ENCODE measurements around the gene TMEM184B. TPM values are rescaled to one million over a fixed set of nuclear protein-coding genes. Genes with fewer than 3 reads are reported as not detected.

The TMEM184B gene
- total and polyA plus RNA-seq, 2 of the 8 experiments (the other 6 are each of a cell fraction or from before 2014, with no cell fraction given) = 41.6 to 81.0 TPM

- Histone ChIP-seq H3K23me2 (ENCODE audit: low read depth, low read length) (no peaks in the 10 kb centered on the region), H3K14ac (ENCODE audit: insufficient read length) (no peak overlapping the region), H4K20me1 (replicated peaks in 1 of 2; ENCODE audit: control insufficient read depth in 1 of 2, insufficient read depth in 2 of 2, low read length in 2 of 2) (peaks cover 19 to 41% of the 10 kb centered on the region in 2 experiments), H4K8ac (ENCODE audit: extremely low read depth, insufficient read depth, low read length) (no peak overlapping the region), H3K4me1 (replicated peaks in 1 of 4; ENCODE audit: control insufficient read depth in 3 of 4, insufficient read depth in 4 of 4, low read length in 3 of 4) (peaks cover 0 to 1% (median 0%) of the 10 kb centered on the region in 4 experiments; a peak in 3 of 7 replicates), H3K4ac (replicated peaks; ENCODE audit: insufficient read length, low read depth, low read length) (no peak overlapping the region), H4K5ac (ENCODE audit: insufficient read length, low read depth, low read length) (no peak overlapping the region), H2AFZ (ENCODE audit: low read length) (no peak overlapping the region), H2BK20ac (ENCODE audit: low read length) (no peak overlapping the region), H3K27ac (ENCODE audit: low read depth, low read length) (no peak overlapping the region), H3K27me3 (replicated peaks in 1 of 4; ENCODE audit: control insufficient read depth in 3 of 4, extremely low read depth in 1 of 4, insufficient read depth in 3 of 4, low read length in 3 of 4) (no peaks in the 10 kb centered on the region), H3K9me3 (ENCODE audit: insufficient read depth in 2 of 2, low read depth in 1 of 2, low read length in 1 of 2) (no peaks in the 10 kb centered on the region), H2BK120ac (replicated peaks; ENCODE audit: low read depth, low read length) (no peak overlapping the region), H3K56ac (replicated peaks; ENCODE audit: insufficient read length, low read depth, low read length) (no peak overlapping the region), H2AK5ac (ENCODE audit: low read depth, low read length) (no peak overlapping the region), H3K36me3 (ENCODE audit: control insufficient read depth in 2 of 4, insufficient read depth in 4 of 4, low read length in 3 of 4) (peaks cover 43 to 67% (median 54%) of the 10 kb centered on the region in 4 experiments), H3K4me3 (ENCODE audit: extremely low read depth in 1 of 4, insufficient read depth in 2 of 4, low read depth in 3 of 4, low read length in 4 of 4) (no peak overlapping the region), H2BK15ac (ENCODE audit: low read length) (no peak overlapping the region), H3K23ac (ENCODE audit: insufficient read length) (no peak overlapping the region), H3K79me2 (ENCODE audit: control insufficient read depth in 1 of 2, insufficient read depth in 2 of 2, low read length in 2 of 2) (peaks cover 0 to 7% of the 10 kb centered on the region in 2 experiments; a peak in 1 of 4 replicates), H3K9ac (replicated peaks in 1 of 4; ENCODE audit: extremely low read depth in 1 of 4, low read depth in 3 of 4, low read length in 3 of 4) (no peak overlapping the region), H2BK12ac (ENCODE audit: low read depth, low read length) (no peak overlapping the region), H3K18ac (ENCODE audit: extremely low read depth, low read length) (no peak overlapping the region), H3K4me2 (ENCODE audit: insufficient read depth in 1 of 2, low read depth in 2 of 2, low read length in 2 of 2) (no peak overlapping the region), H2BK5ac (ENCODE audit: low read depth, low read length) (no peak overlapping the region), H4K91ac (replicated peaks; ENCODE audit: insufficient read length, low read length) (no peak overlapping the region), H3K79me1 (ENCODE audit: low read depth, low read length) (peaks cover 5% of the 10 kb centered on the region; the same call in 1 of the 2 replicates)
- no peak for FAIRE-seq
- ChIA-PET CTCF (ENCODE audit: partially characterized antibody) (interaction anchor here (0.8 to 1.4 kb wide), 4 partner anchors 8 to 27 kb away, joined by 3 to 6 read pairs (median 4); no protein-coding TSS in a partner anchor), POLR2A (ENCODE audit: partially characterized antibody) (interaction anchor here (1.1 to 10.6 kb wide), 8 partner anchors 9 to 44 kb away, joined by 3 to 81 read pairs (median 4); partner anchors contain the start of gene TMEM184B)
- DNase-seq (ENCODE audit: low read depth in 1 of 2, low spot score in 2 of 2) = no peak
- WGBS, 2 experiments (ENCODE audit: extremely low coverage in 1 of 2, insufficient coverage in 1 of 2, insufficient read length in 1 of 2, insufficient replicate concordance in 2 of 2, low coverage in 1 of 2, low lambda C conversion rate in 2 of 2, missing lambda C conversion rate in 1 of 2) = 92% methylated on average over 6 of the region's 9 CpGs; no CpG with 5 or more reads in 1 of the 2 experiments
- TF ChIP-seq, protein P1, sequence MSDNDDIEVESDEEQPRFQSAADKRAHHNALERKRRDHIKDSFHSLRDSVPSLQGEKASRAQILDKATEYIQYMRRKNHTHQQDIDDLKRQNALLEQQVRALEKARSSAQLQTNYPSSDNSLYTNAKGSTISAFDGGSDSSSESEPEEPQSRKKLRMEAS (IDR thresholded peaks at IDR 0.05) = no peak
- TF ChIP-seq, protein P2, sequence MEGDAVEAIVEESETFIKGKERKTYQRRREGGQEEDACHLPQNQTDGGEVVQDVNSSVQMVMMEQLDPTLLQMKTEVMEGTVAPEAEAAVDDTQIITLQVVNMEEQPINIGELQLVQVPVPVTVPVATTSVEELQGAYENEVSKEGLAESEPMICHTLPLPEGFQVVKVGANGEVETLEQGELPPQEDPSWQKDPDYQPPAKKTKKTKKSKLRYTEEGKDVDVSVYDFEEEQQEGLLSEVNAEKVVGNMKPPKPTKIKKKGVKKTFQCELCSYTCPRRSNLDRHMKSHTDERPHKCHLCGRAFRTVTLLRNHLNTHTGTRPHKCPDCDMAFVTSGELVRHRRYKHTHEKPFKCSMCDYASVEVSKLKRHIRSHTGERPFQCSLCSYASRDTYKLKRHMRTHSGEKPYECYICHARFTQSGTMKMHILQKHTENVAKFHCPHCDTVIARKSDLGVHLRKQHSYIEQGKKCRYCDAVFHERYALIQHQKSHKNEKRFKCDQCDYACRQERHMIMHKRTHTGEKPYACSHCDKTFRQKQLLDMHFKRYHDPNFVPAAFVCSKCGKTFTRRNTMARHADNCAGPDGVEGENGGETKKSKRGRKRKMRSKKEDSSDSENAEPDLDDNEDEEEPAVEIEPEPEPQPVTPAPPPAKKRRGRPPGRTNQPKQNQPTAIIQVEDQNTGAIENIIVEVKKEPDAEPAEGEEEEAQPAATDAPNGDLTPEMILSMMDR (IDR thresholded peaks at IDR 0.05; ENCODE audit: control extremely low read depth in 1 of 3, insufficient read depth in 1 of 3, low read depth in 1 of 3, low read length in 3 of 3) = no peak
- TF ChIP-seq TCF12 (IDR thresholded peaks at IDR 0.05; ENCODE audit: low read depth, low read length) (no peak), POLR2A (IDR thresholded peaks at IDR 0.05; ENCODE audit: control extremely low read depth in 1 of 2, low read depth in 2 of 2, low read length in 2 of 2) (no peak), KDM4A (IDR thresholded peaks at IDR 0.05; ENCODE audit: low read depth, low read length, severe bottlenecking) (no peak), SIX5 (IDR thresholded peaks at IDR 0.05; ENCODE audit: low read depth, low read length) (no peak), BCL11A (IDR thresholded peaks at IDR 0.05; ENCODE audit: low read depth in 2 of 2, low read length in 2 of 2) (no peak), CBX5 (IDR thresholded peaks at IDR 0.05; ENCODE audit: low read depth, low read length) (no peak), NRF1 (IDR thresholded peaks at IDR 0.05; ENCODE audit: low read depth, low read length) (no peak), POLR2AphosphoS5 (IDR thresholded peaks at IDR 0.05; ENCODE audit: low read depth, low read length) (no peak), POU5F1 (IDR thresholded peaks at IDR 0.05; ENCODE audit: low read depth, low read length) (no peak)
These were observed 19.9 kb upstream of the TMEM184B start for GRCh38 chr22:38292694-38293093.
